DMS153 treated with DMSO at 0.1 percent for 48 hours (cell line): Measurements from ENCODE around the gene ZNF787.

Source experiments
- DNase-seq: peaks from one replicate; lab custom pipeline; 2025; ENCODE audit not compliant: unreplicated experiment; lab: John Stamatoyannopoulos, UW

The ZNF787 gene

GRCh38 chr19:56144831-56145230 is 23.7 kb upstream of the ZNF787 start:
- no peak for DNase-seq

DNA sequence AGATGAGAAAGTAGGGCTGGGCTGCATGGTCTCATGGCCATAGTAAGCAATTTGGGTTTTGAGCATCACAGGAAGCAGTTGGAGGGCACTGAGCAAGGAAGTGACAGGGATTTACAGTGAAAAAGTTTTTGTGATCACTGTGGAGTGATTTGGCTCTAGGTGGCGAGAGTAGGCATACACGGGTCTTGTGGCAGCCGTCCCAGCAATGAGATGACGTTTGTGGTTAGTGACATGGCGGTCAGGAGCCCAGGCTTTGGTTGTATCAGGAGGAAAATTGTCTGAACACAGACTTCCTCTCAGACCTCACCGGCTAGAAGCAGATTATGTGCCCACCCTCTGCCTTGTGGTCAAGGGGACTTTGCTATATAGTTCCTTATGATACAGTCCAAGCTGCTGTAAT is 23.3 kb upstream of the ZNF787 start:
- no peak for DNase-seq

GRCh38 chr19:56142897-56143434 is 21.9 kb upstream of the ZNF787 start:
- no peak for DNase-seq

- DNase-seq: peak; percentile 30
These were observed 21.1 kb upstream of the ZNF787 start for GRCh38 chr19:56142087-56142787.

- DNase-seq: no peak
These were observed 20.4 kb upstream of the ZNF787 start for GRCh38 chr19:56141417-56141993.

DNA sequence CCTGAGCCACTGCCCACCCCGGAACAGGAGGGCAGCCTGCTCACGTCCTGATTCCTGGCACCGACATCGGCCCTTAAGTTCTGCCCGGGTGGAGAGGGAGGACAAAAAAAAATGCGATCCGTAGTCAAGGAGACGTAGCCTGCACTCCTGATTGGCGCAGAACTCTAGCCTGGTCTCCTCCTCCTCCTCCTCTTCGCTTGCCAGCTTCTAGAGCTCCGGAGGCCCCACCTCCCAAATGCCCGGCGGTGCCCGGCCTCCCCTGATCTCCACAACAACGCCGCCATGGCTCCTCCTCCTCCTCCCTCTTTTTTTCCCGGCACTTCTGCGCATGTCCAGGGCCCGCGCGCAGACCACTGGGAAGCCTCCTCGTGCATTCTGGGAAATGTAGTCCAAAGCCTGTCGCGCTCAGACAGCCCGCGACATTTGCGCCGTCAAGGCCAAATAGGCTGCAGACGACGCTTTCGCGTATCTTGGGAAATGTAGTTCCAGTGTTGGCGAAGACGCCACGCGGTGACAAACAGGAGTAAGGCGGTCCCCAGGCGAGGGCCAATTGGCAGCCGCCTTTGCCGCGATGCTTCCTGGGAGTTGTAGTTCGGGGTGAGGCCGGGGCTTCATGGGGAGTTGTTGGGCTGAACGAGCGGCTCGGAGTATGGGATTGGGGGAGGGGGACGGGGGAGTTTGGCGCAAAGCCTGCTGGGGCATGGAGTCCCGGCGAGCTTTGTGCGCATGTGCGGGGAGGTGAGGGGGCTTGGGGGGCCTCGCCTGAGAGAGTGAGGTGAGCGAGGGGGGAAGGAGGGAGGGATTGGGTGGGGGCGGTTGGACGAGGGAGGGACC is 19.7 kb upstream of the ZNF787 start, which contains the start of gene ZNF444:
Gene ZNF444 (plus strand): TSS at position 705 of the 834 bp plus-strand sequence. CDS start 5,625 bp downstream, outside the sequence.
- DNase-seq: peak; percentile 98

- no peak for DNase-seq
These were observed 18.9 kb upstream of the ZNF787 start for GRCh38 chr19:56139847-56140582.

GRCh38 chr19:56138069-56138468 is 17.0 kb upstream of the ZNF787 start:
- DNase-seq: no peak

GRCh38 chr19:56137405-56137804 is 16.3 kb upstream of the ZNF787 start:
- DNase-seq: peak; percentile 16

DNA sequence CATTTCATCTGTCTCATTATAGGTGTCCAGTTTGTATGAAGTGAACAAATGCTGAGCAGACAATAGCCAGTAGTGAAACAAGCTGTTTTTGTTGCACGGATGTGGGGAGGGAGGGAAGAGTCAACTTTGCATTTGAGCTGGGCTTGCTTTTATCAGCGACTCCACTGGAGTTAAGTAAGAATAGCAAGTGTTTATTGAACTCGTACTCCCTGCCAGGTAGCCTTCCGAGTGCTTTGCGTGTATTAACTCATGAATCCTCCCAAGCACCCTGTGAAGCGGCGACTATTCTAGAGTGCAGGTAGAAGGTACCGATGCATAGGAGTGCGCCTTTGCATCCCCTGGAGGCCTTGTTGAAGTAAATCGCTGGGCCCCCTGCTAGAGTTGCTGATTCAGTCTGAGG is 15.3 kb upstream of the ZNF787 start:
- no peak for DNase-seq

GRCh38 chr19:56134654-56134921 is 13.5 kb upstream of the ZNF787 start:
- no peak for DNase-seq

- DNase-seq: no peak
These were observed 13.0 kb upstream of the ZNF787 start for GRCh38 chr19:56133858-56134653.

DNA sequence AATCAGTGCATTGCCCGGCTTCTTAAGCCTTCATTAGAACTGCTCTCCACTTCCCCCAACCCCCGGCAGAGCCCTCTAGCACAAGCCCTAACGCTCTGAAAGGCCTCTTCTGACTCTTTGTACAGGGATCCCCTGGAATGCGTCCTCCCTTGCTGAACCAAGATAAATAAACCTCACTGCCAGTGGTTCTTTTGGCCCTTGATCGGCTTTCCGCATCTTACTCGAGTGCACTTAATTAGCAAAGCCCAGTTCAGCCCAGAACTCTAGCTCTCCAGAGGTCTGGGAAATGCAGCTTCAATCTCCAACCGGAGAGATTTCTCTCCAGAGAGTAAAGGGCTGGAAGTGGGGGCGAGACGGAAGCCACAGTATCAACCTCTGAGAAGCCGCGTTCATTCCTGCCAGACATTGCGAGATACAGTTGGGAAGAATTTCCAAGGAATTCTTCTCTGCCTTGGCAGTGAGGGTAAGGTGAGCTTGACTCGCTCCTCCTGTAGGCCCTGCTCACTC is 11.3 kb upstream of the ZNF787 start:
- DNase-seq: no peak

- DNase-seq: no peak
These were observed 10.6 kb upstream of the ZNF787 start for GRCh38 chr19:56131651-56132050.

GRCh38 chr19:56130006-56130405 is 8.9 kb upstream of the ZNF787 start:
- no peak for DNase-seq

DNA sequence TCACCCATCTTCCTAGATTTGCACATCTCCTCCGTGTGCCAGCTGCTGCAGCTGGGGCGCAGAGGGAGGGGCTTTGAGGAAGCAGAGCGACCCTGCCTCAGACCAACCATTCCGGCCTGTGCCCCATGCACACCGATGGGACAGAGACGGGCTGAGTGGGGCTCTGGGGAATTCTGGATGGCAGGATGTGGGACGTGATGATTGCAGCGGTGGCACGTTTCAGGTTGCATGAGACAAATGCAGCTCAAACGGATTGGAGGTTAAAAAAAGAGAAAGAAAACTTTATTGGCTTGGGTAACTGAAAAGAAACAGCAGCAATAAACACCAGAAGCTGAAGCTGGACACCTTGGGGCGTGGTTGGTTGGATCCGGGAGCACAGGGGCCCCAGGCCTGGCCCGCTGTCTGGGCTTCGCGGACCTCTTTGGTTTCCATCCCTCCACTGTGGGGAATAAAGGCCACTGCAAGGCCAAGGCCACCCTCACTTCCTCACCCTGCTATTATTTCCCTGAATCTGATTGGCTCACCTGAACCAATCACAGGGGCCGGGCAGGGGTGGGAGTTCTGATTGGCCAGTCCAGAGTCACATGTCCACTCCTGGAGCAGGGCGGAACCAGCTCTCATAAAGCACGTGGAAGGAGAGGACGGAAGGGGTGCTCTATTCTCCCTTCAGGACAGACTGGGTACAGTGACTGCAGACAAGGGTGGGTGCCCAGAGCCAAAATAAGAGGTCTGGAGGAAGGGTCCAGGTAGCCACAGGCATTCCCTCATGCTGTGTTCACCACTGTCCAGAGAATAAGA is 6.1 kb upstream of the ZNF787 start:
- no peak for DNase-seq

DNA sequence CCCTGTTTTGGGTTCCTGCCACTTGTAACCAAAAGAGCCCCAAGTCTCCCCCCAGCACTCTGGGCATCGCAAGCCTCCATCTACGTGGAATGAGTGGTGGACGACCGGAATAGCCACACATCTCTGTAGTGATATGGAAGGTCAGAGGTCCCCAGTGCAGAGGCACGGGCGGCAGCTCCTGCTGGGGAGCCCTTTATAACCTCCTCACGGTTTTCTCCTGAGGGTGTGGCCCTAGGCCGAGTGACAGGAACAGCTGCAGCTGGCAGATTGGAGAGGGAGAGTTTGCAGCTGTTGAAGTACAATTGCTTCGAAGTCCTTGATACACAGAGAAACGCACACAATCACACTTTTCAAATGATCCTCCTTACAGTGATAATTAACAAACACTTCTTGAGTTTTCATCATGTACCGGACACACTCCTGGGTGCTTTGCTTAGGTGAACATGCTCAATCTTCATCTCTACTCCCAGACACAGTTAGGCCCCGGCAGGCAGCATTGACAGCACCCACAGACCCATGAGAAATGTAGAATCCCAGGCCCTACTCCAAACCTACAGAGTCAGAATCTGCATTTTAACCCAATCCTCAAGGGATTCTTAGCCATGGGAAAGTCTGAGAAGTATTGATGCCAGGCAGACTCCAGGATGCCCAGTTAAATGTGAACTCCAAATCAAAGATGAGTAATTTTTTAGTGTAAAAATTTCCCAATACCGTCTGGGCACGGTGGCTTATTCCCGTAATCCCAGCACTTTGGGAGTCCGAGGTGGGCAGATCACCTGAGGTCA is 4.9 kb upstream of the ZNF787 start:
- DNase-seq: no peak

DNA sequence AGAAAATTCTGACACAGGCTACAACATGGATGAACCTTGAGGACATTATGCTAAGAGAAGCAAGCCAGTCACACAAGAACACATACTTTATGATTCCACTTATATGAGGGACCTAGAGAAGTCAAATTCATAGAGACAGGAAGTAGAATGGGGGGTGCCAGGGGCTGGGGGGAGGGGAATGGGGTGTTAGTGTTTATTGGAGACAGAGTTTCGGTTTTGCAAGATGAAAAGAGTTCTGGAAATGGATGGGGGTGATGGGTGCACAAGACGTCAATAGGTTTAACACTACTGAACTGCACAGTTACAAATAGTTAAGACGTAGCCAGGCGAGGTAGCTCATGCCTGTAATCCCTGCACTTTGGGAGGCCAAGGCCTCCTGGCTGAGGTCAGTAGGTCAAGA is 3.5 kb upstream of the ZNF787 start:
- DNase-seq: no peak
